Measurements from ENCODE around the gene PLXNA2.

The PLXNA2 gene

DNA sequence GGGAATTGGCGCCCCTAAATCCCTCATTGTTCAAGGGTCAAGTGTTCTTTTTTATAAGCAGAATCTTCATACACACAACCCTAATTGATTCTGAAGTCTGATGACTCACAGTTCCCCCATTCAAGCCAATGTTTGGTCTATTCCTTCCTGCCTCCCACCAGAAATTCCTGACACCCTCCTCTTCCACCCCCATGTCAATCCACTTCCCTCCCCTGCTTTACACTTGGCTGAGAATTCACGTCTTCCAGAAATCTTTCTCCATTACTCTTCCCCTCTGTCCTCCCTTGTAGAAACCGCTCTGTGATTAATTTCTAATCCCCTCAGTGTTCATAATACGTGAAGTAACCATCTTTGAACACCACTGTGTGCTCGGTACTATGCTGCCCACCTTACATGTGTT, 257.0 kb downstream of the PLXNA2 start:
- in situ Hi-C loops (cut with HindIII; ENCODE audit: low sequenced_read_pairs): no loop called here

DNA sequence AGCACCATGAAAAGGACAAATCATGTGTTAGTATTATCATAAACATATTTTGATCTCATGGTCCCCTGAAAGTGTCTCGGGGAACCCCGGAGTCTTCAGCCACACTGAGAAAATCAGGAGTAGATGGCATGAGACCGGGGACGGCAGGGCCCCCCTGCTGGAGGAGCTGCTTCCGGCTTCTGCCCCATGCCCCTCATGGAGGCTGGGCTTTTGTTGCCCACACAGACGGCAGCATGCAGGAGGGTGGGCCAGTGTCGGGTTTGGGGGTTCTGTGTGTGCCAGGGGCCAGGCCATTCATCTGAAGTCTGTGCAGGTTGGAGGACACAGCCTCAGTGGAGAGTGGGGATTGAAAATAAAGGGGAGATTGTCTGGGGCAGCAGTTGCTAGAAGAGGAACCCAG, 258.2 kb downstream of the PLXNA2 start:
- in situ Hi-C loops (cut with HindIII; ENCODE audit: low sequenced_read_pairs): no loop called here

DNA sequence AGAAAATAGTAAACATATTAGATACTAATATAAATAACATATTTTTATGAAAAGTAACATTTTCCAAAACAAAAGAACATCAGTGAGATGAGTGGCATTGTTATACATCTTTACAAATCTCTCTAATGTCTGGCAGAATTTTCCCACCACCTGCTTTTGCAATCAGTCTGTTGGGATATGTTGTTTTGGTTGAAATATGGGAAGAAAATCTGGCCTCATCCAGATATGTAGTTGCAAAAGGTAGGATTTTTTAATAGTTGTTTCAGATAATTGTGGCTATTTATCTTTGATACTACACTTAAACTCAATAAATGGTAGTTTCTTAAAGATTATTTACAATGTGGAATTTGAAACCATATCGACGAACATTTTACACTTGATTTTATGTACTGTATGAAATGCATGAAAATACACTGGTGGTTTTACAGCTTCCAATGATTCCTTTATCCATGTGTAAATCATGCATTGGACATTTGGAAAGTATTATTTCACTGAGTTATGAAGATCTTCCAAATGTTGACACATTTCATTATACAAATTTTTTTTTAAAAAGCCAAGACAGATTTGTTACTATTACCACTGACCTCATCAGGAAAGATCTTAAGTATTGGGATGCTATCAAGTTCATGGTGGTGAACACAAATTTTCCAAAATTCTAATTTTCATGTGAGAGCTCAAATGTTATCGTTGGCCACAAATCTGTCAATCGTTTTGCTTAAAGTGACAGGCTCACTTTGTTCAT, 259.2 kb downstream of the PLXNA2 start:
- in situ Hi-C loops (cut with HindIII; ENCODE audit: low sequenced_read_pairs): no loop called here

DNA sequence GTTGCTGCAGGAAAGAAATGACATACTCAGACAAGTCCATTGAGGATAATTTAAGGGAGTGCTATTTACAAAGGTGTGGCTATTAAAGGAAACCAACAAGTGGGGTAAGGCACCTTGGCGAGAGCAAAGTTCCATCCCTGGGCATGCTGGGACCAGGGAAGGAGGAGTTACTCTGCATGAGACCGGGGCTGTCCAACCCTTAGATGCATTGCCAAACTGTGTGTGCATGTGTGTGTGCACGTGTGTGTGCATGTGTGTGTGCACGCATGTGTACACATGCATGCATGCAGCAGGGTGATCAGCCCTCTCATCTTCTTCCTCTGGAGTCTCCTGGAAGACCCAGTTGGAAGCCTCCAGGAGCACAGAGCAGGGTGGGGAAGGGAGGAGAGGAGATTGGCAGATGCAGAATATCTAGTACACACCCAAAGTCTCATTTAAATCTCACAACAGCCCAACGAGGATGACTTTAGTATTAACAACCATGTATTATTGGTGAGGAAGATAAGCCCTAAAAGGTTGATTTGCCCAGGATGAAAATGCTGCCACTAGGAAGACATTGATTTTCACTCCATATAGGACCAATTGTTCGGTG, 261.0 kb downstream of the PLXNA2 start:
- in situ Hi-C loops (cut with HindIII; ENCODE audit: low sequenced_read_pairs): no loop called here

DNA sequence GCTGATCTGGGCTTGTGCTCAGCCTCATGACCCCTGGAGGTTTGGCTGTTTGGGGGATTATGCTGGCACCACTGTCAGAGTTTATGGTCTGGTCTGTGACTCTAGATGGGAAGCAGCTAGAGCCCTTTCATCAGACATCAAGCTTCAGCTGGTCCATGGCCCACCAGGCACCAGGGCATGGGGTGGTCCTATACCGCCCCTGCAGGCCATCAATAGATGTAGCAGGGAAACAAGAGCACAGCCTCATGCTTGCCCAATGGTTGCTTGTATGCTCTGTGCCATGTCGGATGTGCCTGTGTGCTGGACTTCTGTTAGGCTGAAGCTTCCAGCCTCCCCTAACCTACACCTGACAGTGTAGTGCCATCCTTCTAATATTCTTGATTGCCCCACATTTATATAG, 262.2 kb downstream of the PLXNA2 start:
- in situ Hi-C loops (cut with HindIII; ENCODE audit: low sequenced_read_pairs): no loop called here

DNA sequence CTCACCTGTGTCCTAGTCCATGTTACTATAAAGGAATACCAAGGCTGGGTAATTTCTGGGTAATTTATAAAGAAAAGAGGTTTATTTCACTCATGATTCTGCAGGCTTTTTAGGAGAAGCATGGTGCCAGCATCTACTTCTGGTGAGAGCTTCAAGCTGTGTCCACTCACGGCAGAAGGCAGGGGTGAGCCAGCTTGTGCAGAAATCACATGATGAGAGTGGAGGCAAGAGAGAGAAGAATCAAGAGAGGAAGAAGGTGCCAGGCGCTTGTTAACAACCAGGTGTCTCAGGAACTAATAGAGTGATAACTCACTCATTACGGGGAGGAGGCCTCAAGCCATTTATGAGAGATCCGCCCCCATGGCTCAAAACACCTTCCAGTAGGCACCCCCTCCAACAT, 265.7 kb downstream of the PLXNA2 start:
- in situ Hi-C loops (cut with HindIII; ENCODE audit: low sequenced_read_pairs): no loop called here

DNA sequence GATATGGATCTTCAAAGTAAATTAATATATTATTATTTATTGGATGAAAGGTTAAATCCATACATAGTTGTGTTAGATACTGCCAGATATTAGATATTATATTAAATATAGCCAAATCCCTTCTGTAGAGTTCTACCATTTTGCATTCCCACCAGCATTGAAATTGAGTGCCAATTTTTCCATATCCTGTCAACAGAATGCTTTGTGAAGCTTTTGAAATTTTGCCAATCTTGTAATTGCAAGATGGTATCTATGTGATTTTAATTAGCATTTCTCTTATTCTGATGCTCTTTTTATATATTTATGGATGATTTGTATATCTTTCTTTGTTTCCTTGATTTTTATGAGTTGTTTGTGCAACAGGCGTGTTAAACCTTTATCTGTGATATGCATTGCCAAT, 266.3 kb downstream of the PLXNA2 start:
- in situ Hi-C loops (cut with HindIII; ENCODE audit: low sequenced_read_pairs): no loop called here

DNA sequence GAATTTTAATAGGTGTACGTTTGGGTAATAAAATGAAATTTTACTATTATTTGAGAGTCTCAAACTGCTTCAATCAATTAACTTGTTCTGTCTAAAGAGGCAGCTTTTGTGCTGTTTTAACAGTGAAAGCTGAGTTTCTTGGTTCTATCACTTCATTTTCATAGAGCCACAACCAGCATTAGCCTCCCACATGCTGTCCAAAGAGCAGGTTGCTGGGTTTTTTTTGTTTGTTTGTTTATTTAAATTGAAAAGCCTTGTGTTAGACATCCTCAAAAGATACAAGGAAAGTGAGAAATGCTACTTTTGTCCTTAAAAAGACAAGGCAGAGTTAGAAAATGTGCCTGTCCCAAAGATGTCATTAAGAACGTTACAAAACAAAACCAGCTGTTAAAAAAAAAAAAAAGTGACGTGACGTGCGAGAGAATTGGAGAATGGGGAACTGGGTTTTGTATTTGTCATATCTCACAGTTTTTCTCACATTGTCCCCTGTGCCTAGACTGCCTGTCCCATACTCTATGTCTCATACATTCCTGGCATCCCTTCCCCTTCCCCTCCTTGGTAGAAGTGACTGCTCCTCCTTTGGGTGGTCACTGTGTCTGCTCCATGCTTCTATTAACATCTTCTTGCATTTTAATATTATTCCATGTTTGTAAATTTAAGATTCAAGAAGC, 270.2 kb downstream of the PLXNA2 start:
- in situ Hi-C loops (cut with HindIII; ENCODE audit: low sequenced_read_pairs): no loop called here

DNA sequence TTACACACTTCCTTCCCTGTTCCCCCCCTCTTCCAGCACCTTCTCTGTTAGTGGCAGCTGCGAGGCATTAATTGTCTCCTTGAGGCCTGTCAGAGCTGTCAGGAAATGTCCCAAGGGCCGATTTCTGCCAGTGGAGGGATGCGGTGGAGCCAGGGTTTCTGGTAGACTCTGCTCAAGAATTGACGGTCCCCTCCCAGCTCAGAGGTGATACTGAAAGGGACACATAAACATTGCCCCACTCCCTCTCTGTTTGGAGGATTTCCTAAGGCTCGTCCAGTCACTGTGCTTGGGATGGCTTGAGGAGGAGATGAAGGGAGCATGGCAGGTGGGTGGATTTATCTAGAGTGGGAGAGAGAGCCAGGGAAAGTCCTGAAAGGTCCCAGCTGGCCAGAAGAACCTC, 271.8 kb downstream of the PLXNA2 start:
- in situ Hi-C loops (cut with HindIII; ENCODE audit: low sequenced_read_pairs): no loop called here
